NB4 (cell line): ENCODE measurements around the gene PAK1.

Experiments used
- CTCF ChIP-seq: IDR thresholded peaks from one replicate; pipeline ENCODE4 v1.5.1; 2012; ENCODE audit warnings: low read depth, low read length
- MAX ChIP-seq: IDR thresholded peaks from 2 replicates; pipeline ENCODE4 v1.6.1; 2011; ENCODE audit warnings: low read depth, low read length

- TF ChIP-seq CTCF: no peak
- TF ChIP-seq MAX: no peak
Measured at GRCh38 chr11:77468527-77468926, 5.4 kb downstream of the PAK1 start.
